ENCODE results near the gene TUBGCP5. TPM values are rescaled to one million over a fixed set of nuclear protein-coding genes. Genes with fewer than 3 reads are reported as not detected.

The TUBGCP5 gene
- total RNA-seq, 1 donor from 2014 or later: 15.7 TPM

DNA sequence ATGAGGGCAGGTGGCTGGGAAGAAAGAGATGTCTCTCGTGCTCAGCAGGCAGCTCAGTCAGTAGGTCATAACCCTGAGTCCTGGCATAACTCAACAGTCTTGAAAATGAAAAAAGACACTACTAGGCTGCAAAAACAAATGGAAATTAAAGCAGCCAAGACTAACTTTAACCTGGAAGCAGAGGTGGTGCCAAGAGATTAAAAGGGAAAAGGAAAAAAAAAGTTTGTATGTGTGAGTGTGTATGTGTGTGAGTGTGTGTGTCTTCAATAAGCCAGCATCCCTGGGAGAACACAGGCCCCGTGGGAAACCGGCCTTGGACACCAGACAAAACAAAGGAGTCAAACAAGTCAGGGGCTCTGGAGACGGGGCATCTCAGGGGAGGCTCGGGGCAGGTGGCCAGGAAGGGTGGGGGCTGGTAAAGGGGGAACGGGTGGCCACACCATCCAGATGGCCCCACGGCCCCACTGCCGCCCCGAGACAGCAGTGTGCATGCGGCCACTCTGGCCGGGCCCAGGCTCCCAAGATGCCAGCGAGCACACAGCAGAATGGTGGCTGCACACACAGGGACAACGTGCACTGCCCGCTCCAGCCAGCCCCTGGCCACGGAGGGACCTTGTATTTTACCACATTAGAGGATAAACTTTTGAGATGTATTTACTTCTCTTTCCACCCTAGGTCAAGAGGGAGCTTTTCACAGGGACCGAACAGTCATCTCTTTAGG, 83.0 kb downstream of the TUBGCP5 start:
- H3K4me1 Mint-ChIP-seq (ENCODE audit: unreplicated experiment): peaks cover 11% of the 10 kb centered on the region
- DNase-seq (ENCODE audit: low spot score): no peak
- TF ChIP-seq, protein P1, sequence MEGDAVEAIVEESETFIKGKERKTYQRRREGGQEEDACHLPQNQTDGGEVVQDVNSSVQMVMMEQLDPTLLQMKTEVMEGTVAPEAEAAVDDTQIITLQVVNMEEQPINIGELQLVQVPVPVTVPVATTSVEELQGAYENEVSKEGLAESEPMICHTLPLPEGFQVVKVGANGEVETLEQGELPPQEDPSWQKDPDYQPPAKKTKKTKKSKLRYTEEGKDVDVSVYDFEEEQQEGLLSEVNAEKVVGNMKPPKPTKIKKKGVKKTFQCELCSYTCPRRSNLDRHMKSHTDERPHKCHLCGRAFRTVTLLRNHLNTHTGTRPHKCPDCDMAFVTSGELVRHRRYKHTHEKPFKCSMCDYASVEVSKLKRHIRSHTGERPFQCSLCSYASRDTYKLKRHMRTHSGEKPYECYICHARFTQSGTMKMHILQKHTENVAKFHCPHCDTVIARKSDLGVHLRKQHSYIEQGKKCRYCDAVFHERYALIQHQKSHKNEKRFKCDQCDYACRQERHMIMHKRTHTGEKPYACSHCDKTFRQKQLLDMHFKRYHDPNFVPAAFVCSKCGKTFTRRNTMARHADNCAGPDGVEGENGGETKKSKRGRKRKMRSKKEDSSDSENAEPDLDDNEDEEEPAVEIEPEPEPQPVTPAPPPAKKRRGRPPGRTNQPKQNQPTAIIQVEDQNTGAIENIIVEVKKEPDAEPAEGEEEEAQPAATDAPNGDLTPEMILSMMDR (IDR thresholded peaks at IDR 0.05; ENCODE audit: unreplicated experiment): no peak
- no peak overlapping the region for H3K4me3 Mint-ChIP-seq (ENCODE audit: unreplicated experiment)
- H3K27ac Mint-ChIP-seq (ENCODE audit: unreplicated experiment): no peak overlapping the region
- peaks cover 8% of the 10 kb centered on the region for H3K36me3 Mint-ChIP-seq (ENCODE audit: low read depth, unreplicated experiment)
- H3K9me3 Mint-ChIP-seq (ENCODE audit: unreplicated experiment): no peaks in the 10 kb centered on the region
- H3K27me3 Mint-ChIP-seq (ENCODE audit: unreplicated experiment): peaks cover 5% of the 10 kb centered on the region

DNA sequence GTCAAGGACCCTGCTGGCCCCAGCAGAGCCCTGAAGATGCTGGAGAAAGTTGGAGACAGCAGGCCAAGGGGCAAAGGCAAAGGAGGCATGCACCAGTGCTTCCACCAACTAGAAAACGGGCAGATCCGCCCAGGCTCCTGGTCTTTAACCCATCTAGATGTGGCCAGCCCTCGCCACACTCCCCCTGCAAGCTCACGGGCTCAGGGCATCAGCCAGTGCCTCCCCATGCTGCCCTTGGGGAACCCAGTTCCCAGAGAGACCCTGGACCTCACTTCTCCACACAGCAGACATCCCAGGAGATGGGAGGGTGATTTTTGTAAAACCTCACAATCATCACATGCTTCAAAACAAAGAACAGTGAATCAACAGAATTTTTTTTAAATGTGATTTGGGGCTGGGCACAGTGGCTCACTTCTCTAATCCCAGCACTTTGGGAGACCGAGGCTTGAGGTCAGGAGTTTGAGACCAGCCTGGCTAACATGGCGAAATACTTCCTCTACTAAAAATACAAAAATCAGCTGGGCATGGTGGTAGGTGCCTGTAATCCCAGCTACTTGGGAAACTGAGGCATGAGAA, 83.7 kb downstream of the TUBGCP5 start:
- no peak overlapping the region for H3K27ac Mint-ChIP-seq (ENCODE audit: unreplicated experiment)
- no peak for DNase-seq (ENCODE audit: low spot score)
- H3K27me3 Mint-ChIP-seq (ENCODE audit: unreplicated experiment): peaks cover 7% of the 10 kb centered on the region
- H3K9me3 Mint-ChIP-seq (ENCODE audit: unreplicated experiment): no peaks in the 10 kb centered on the region
- TF ChIP-seq, protein P1 (IDR thresholded peaks at IDR 0.05; ENCODE audit: unreplicated experiment): no peak
- H3K36me3 Mint-ChIP-seq (ENCODE audit: low read depth, unreplicated experiment): peaks cover 8% of the 10 kb centered on the region
- H3K4me1 Mint-ChIP-seq (ENCODE audit: unreplicated experiment): peaks cover 11% of the 10 kb centered on the region
- H3K4me3 Mint-ChIP-seq (ENCODE audit: unreplicated experiment): no peak overlapping the region

GRCh38 chr15:22954798-22955543, 84.4 kb downstream of the TUBGCP5 start:
- no peaks in the 10 kb centered on the region for H3K9me3 Mint-ChIP-seq (ENCODE audit: unreplicated experiment)
- peaks cover 13% of the 10 kb centered on the region for H3K4me1 Mint-ChIP-seq (ENCODE audit: unreplicated experiment)
- H3K4me3 Mint-ChIP-seq (ENCODE audit: unreplicated experiment): no peak overlapping the region
- H3K36me3 Mint-ChIP-seq (ENCODE audit: low read depth, unreplicated experiment): peaks cover 15% of the 10 kb centered on the region
- no peak overlapping the region for H3K27ac Mint-ChIP-seq (ENCODE audit: unreplicated experiment)
- TF ChIP-seq, protein P1 (IDR thresholded peaks at IDR 0.05; ENCODE audit: unreplicated experiment): no peak
- DNase-seq (ENCODE audit: low spot score): no peak
- peaks cover 12% of the 10 kb centered on the region for H3K27me3 Mint-ChIP-seq (ENCODE audit: unreplicated experiment)

DNA sequence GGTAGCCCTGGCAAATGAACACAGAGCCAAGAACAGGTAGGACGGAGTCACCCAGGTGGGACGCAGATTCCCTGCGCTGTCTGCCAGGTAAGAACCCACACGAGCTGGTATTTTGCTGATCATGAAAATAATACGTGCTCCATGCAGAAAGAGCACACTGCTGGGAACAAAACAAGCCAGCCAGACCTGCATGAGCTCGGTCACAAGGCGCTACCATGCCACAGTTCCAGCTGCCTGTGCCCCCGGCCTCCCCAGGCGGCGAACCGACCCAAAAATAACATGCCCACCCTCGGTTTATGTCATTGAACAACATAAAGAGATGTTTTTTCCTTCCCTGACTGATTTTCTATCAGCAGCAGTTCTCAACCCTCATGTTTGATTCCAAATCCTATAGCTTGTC, 85.0 kb downstream of the TUBGCP5 start:
- no peak for DNase-seq (ENCODE audit: low spot score)
- H3K27ac Mint-ChIP-seq (ENCODE audit: unreplicated experiment): no peak overlapping the region
- H3K36me3 Mint-ChIP-seq (ENCODE audit: low read depth, unreplicated experiment): peaks cover 15% of the 10 kb centered on the region
- H3K9me3 Mint-ChIP-seq (ENCODE audit: unreplicated experiment): no peaks in the 10 kb centered on the region
- TF ChIP-seq, protein P1 (IDR thresholded peaks at IDR 0.05; ENCODE audit: unreplicated experiment): no peak
- peaks cover 14% of the 10 kb centered on the region for H3K4me1 Mint-ChIP-seq (ENCODE audit: unreplicated experiment)
- no peak overlapping the region for H3K4me3 Mint-ChIP-seq (ENCODE audit: unreplicated experiment)
- H3K27me3 Mint-ChIP-seq (ENCODE audit: unreplicated experiment): peaks cover 12% of the 10 kb centered on the region
